Cardiac muscle cell (in vitro differentiated cells and primary cell): ENCODE data around the gene MYO1H. TPM values are rescaled to one million over a fixed set of nuclear protein-coding genes. Genes with fewer than 3 reads are reported as not detected.
A peak's percentile ranks its signal among the peaks of the same experiment; 100 is the strongest.
"Not testable (repeated sequence)": the region's sequence is repeated elsewhere in the genome, so short reads cannot be mapped to it uniquely, and the experiment has no call there.

Experiments
- DNase-seq, 2 donors: peaks; one replicate each; pipeline versions ENCODE4 v3.0.0 to v3.0.0-alpha.2; 2010 to 2017; ENCODE audit warnings: low read depth in 1 of 2, low spot score in 1 of 2
- H3K27ac ChIP-seq: fragments of 200-600 bp; sonication (generic); 2 replicates; pipeline ENCODE4 v1.5.1; 2016
- H3K27me3 ChIP-seq: fragments of 200-600 bp; sonication (generic); 2 replicates; pipeline ENCODE4 v1.6.0; 2016; ENCODE audit warnings: control low read depth
- H3K36me3 ChIP-seq: fragments of 200-600 bp; sonication (generic); 2 replicates; pipeline ENCODE4 v1.5.1; 2016; ENCODE audit warnings: control low read depth
- H3K4me1 ChIP-seq: fragments of 200-600 bp; sonication (generic); 2 replicates; pipeline ENCODE4 v1.8.1; 2017; ENCODE audit warnings: low read depth, mild to moderate bottlenecking, mixed run types
- H3K4me3 ChIP-seq: fragments of 200-600 bp; sonication (generic); 2 replicates; pipeline ENCODE4 v1.5.1; 2016; ENCODE audit warnings: mild to moderate bottlenecking
- H3K9me3 ChIP-seq: fragments of 200-600 bp; sonication (generic); 2 replicates; pipeline ENCODE4 v1.5.1; 2017; ENCODE audit warnings: low read depth, mild to moderate bottlenecking, control low read depth
- CTCF ChIP-seq: IDR thresholded peaks from 2 replicates; pipeline ENCODE4 v1.5.1; 2012; ENCODE audit warnings: low read depth, mild to moderate bottlenecking, low read length
- polyA plus RNA-seq: library from polyadenylated mRNA; unstranded; fragments of >200 nt; fragmentation: Nextera tagmentation; extraction: Ambion mirVana; gene quantifications from 2 replicates; pipeline ENCODE4 v1.2.1, GENCODE V29; 2016
- total RNA-seq: library from RNA; depleted of rRNA; stranded (reverse); fragments of >200 nt; gene quantifications from 2 replicates; pipeline ENCODE4 v1.2.3, GENCODE V29; 2016

The MYO1H gene
- total and polyA plus RNA-seq, 2 experiments from 2014 or later = not detected

- peak overlapping the region; percentile 26 for H3K4me3 ChIP-seq
- no peak overlapping the region for H3K27ac ChIP-seq
- H3K27me3 ChIP-seq = peaks cover 71% of the 10 kb centered on the region
- H3K4me1 ChIP-seq = no peaks in the 10 kb centered on the region
- no peaks in the 10 kb centered on the region for H3K9me3 ChIP-seq
- no peak for TF ChIP-seq CTCF
- no peak for DNase-seq
- no peaks in the 10 kb centered on the region for H3K36me3 ChIP-seq
Observed at GRCh38 chr12:109310247-109311125, 37.2 kb upstream of the MYO1H start.

- H3K27ac ChIP-seq, H3K4me1 ChIP-seq: not testable (repeated sequence)
- H3K27me3 ChIP-seq = peaks cover 19% of the 10 kb centered on the region
Observed at GRCh38 chr12:109321294-109321693, 26.4 kb upstream of the MYO1H start.

DNA sequence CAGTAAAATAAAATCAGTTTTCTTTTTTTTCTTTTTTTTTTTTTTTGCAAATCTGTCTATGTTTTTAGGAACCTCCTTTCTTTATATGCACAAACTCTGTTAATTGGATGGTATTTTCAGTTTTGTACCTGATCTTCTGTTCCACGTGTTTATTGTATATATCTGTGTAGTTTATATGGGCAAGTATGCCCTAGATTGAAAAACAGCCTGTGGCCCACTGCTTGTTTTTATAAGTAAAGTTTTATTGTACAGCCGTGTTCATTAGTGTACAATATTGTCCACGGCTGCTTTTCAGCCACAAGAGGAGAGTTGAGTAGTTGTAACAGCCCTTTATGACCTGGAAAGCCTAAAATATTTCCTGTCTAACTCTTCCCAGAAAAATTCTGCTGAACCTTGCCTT, 18.7 kb upstream of the MYO1H start:
- Histone ChIP-seq H3K4me3 (no peak overlapping the region), H3K36me3 (no peaks in the 10 kb centered on the region), H3K27ac (no peak overlapping the region), H3K4me1 (no peaks in the 10 kb centered on the region), H3K9me3 (no peaks in the 10 kb centered on the region), H3K27me3 (no peaks in the 10 kb centered on the region)
- DNase-seq = no peak
- no peak for TF ChIP-seq CTCF

More at GRCh38 chr12:109321294-109321693, 26.4 kb upstream of the MYO1H start:
- H3K36me3 ChIP-seq, H3K9me3 ChIP-seq, H3K4me3 ChIP-seq, DNase-seq: not testable (repeated sequence)

DNA sequence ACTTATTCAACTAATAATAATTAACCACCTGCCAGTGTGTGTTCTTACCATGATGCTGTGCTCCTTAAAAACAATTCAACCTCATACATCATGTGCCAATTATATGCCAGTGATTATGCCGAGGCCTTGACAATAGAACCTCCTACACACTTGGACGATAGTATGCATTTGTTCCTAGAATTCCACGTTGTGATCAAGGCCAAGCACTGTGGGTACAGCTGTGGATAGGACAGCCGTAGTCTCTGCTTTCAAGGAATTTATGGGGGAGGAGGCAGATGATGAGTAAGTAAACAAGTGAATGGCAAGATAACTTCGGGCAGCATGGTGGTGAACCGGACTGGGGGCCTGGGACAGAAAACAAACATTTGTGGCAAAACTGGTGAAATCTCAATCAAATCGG, 18.0 kb upstream of the MYO1H start:
- Histone ChIP-seq H3K4me3 (no peak overlapping the region), H3K27ac (no peak overlapping the region), H3K9me3 (no peaks in the 10 kb centered on the region), H3K4me1 (no peaks in the 10 kb centered on the region), H3K36me3 (no peaks in the 10 kb centered on the region), H3K27me3 (no peaks in the 10 kb centered on the region)
- no peak for TF ChIP-seq CTCF
- no peak for DNase-seq

GRCh38 chr12:109330282-109331230, 17.1 kb upstream of the MYO1H start:
- H3K27ac ChIP-seq = no peak overlapping the region
- no peak for DNase-seq
- H3K36me3 ChIP-seq = no peaks in the 10 kb centered on the region
- H3K4me3 ChIP-seq = no peak overlapping the region
- no peaks in the 10 kb centered on the region for H3K27me3 ChIP-seq
- no peak for TF ChIP-seq CTCF
- H3K4me1 ChIP-seq = no peaks in the 10 kb centered on the region
- no peaks in the 10 kb centered on the region for H3K9me3 ChIP-seq
